Gastrocnemius medialis (tissue), 4 donors: ENCODE results near the gene ARRDC4. TPM values are rescaled to one million over a fixed set of nuclear protein-coding genes. Genes with fewer than 3 reads are reported as not detected.

ENCODE experiments used
- ATAC-seq, 2 donors: fragments of 150-250 bp; one replicate each; pipeline ENCODE4 v1.9.1; 2016
- DNase-seq, 2 donors: peaks; one replicate each; pipeline ENCODE4 v3.0.0-alpha.2; 2019
- H3K27ac ChIP-seq, 4 donors: fragments of 200-600 bp; sonication (generic); 1 replicate in 1 of 4; 2 replicates in 3 of 4; pipeline ENCODE4 v1.5.1; 2016 to 2018; ENCODE audit warnings: mild to moderate bottlenecking in 2 of 4, moderate library complexity in 1 of 4
- H3K27me3 ChIP-seq, 3 donors: fragments of 200-600 bp; sonication (generic) in 2 of 3; 1 replicate in 1 of 3; 2 replicates in 2 of 3; pipeline versions ENCODE4 v1.5.1 to v1.6.0; 2016 to 2019; ENCODE audit warnings: mild to moderate bottlenecking in 1 of 3, moderate library complexity in 1 of 3
- H3K36me3 ChIP-seq, 2 donors: fragments of 200-600 bp; sonication (generic) in 1 of 2; one replicate each; pipeline ENCODE4 v1.5.1; 2017 to 2018
- H3K4me1 ChIP-seq, 2 donors: fragments of 200-600 bp; sonication (generic) in 1 of 2; one replicate each; pipeline ENCODE4 v1.5.1; 2016 to 2017; ENCODE audit warnings: mild to moderate bottlenecking in 2 of 2
- H3K4me3 ChIP-seq, 4 donors: fragments of 200-600 bp; sonication (generic) in 3 of 4; 1 replicate in 1 of 4; 2 replicates in 3 of 4; pipeline ENCODE4 v1.5.1; 2016 to 2019; ENCODE audit warnings: mild to moderate bottlenecking in 2 of 4
- H3K9me3 ChIP-seq, 3 donors: fragments of 200-600 bp; sonication (generic) in 2 of 3; 1 replicate in 1 of 3; 2 replicates in 2 of 3; pipeline ENCODE4 v1.5.1; 2016 to 2019
- POLR2A ChIP-seq, 2 donors: fragments of 450-650 bp; IDR thresholded peaks; one replicate each; pipeline ENCODE4 v1.6.1; 2017; ENCODE audit warnings: antibody characterized with exemption in 2 of 2, mild to moderate bottlenecking in 2 of 2, moderate library complexity in 2 of 2
- in situ Hi-C, 4 donors: fragments of 200-750 bp; cut with MboI; loops; one replicate each; pipeline versions ENCODE4 v1.15.0 to v1.8.0; 2017; ENCODE audit warnings: low sequenced_read_pairs in 4 of 4
- intact Hi-C: fragments of 100-400 bp; cut with DNase I; formaldehyde crosslinking; loops from one replicate; pipeline ENCODE4 v1.15.1; 2023; ENCODE audit warnings: low total_unique reads
- total RNA-seq, 4 donors: library from RNA; depleted of rRNA; stranded (reverse); fragments of >200 nt; gene quantifications; one replicate each; pipeline versions ENCODE4 v1.1.0 to v1.2.3, GENCODE V29; 2016
- TF ChIP-seq, protein P1 (sequence below), 5 experiments: fragments of 450-650 bp in 3 of 5; fragments of 200-600 bp in 2 of 5; sonication (generic) in 2 of 5; IDR thresholded peaks in 4 of 5; conservative IDR thresholded peaks in 1 of 5; 1 replicate in 4 of 5; 2 replicates in 1 of 5; pipeline ENCODE4 v1.5.1; 2016 to 2019; ENCODE audit warnings: antibody characterized with exemption in 5 of 5, mild to moderate bottlenecking in 3 of 5, moderate library complexity in 3 of 5

The ARRDC4 gene
- total RNA-seq, 4 donors from 2014 or later: 11.7 to 20.6 (median 17.7) TPM

DNA sequence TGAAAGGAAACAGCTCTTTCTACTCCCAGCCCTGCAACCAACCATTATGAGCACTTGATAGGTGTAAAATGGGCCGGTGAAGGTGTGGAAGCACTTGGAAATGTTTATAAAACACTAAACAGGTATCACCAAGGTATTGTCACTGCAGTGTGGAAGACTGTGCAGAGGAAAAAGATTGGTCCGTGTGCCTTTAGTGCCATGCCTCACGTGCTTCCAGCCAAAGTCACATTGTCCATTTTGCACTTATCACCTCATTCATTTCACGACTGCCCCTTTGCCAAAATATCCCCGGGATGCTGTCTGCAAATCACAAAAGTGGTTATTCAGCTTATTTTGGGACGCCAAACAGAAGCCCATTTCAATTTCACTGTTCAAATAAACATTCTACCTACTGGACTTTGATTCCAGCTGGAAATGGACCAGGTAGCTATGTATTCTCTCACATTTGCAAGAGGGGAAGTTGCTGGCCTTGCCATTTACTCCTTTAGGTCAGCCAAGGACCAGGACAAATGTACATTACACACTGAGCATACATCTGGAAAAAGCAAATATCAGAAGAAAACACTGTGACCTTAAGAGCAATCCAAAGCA, 58.4 kb downstream of the ARRDC4 start:
- intact Hi-C loops: no loop called here
- H3K27me3 ChIP-seq: peaks cover 0 to 7% (median 4%) of the 10 kb centered on the region in 3 donors
- in situ Hi-C loops: no loop called here
- H3K4me3 ChIP-seq: no peak overlapping the region
- TF ChIP-seq, protein P1, sequence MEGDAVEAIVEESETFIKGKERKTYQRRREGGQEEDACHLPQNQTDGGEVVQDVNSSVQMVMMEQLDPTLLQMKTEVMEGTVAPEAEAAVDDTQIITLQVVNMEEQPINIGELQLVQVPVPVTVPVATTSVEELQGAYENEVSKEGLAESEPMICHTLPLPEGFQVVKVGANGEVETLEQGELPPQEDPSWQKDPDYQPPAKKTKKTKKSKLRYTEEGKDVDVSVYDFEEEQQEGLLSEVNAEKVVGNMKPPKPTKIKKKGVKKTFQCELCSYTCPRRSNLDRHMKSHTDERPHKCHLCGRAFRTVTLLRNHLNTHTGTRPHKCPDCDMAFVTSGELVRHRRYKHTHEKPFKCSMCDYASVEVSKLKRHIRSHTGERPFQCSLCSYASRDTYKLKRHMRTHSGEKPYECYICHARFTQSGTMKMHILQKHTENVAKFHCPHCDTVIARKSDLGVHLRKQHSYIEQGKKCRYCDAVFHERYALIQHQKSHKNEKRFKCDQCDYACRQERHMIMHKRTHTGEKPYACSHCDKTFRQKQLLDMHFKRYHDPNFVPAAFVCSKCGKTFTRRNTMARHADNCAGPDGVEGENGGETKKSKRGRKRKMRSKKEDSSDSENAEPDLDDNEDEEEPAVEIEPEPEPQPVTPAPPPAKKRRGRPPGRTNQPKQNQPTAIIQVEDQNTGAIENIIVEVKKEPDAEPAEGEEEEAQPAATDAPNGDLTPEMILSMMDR (IDR thresholded peaks at IDR 0.05 in 4 of 5, conservative IDR thresholded peaks at IDR 0.05 in 1 of 5): no peak
- TF ChIP-seq POLR2A (IDR thresholded peaks at IDR 0.05): no peak
- H3K4me1 ChIP-seq: no peaks in the 10 kb centered on the region
- no peak overlapping the region for H3K27ac ChIP-seq
- H3K36me3 ChIP-seq: no peaks in the 10 kb centered on the region
- ATAC-seq: no peak
- no peaks in the 10 kb centered on the region for H3K9me3 ChIP-seq
- no peak for DNase-seq
